ENCODE data around the gene ITGB6.

Gene ITGB6

DNA sequence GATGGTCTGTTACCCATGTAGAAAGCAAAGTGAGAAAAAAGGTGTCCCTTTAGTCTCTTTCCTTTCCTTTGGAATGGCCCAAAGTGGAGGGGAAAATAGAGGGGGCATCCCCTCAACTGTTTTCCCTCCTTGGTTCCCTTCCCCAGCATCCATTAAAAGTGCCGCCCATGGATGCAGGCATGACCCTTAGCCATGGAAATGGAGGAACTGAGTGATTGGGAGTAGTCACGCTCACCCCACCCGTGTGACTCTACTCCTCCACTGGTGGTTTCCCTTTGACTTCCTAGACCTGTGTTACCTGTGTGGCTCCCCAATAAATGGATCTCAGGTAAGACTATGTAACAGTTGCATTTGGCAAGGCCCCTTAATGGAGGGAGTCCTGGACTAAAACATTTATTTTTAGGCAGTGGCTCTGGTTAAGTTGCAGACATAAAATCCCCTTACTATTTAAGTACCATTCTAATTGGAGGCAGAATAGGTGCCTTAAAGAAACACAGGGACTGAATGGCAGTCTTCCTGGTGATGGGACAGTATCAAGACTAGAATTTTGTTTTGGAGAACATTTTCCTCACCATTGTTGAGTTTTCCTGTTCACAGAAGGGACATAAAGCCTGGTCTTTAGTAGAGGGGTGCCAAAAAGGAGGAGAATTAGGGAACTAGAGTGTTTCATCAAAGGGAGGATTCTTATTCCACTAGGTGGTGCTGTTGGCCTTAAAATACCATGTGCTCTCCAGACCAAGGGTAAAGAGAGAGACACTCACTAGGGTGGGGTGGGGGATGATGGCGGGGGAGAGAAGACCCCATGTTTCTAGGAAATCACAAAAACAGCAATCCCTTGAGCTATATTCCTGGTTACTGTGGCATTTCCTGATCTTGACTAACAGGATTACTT lies 112.0 kb downstream of the ITGB6 start:
- peak; percentile 17 for DNase-seq

- no peak for DNase-seq
Measured at GRCh38 chr2:160085662-160086061, 114.4 kb downstream of the ITGB6 start.

DNA sequence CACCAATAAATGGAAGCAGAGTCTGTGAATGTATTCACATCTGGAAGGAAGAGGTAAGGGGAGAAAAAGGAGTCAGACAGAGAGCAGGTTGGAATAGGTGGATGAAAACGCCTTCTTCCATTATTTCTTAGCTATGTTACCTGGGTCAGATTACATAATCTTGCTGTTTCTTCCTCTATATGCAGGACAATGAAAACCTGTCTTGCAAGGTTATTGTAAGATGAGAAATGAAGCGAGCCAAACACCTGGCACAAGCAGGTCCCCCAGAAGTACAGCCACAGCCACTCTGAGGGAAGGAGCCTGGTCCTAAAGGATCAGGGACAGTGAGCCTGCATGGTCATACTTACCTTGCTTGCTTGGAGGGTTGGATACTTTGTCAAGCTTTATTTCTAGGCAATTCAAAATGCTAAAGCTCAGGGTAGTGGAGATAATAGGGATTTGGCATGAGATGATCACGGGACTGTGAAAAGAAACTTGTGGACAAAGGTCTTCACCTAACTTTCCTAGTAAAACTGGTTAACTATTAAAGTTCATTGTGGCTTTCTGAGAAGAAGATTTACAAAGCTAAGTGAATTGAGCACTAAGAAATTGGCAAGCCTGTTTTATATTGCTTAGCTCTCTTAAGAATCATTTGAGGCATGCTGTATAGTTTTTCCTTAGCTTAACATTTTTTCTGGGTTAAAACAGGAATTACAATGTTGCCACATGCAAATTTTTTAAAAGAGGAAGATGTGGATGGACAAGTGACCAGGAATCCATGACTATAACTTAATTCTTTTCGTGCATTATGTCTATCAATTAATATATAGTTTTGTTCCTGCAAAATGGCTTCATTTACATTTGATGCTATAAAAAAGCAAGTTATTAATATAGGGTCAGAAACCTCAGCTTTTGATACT lies 121.9 kb downstream of the ITGB6 start:
- DNase-seq: no peak

GRCh38 chr2:160076914-160077313 lies 123.2 kb downstream of the ITGB6 start:
- no peak for DNase-seq

DNA sequence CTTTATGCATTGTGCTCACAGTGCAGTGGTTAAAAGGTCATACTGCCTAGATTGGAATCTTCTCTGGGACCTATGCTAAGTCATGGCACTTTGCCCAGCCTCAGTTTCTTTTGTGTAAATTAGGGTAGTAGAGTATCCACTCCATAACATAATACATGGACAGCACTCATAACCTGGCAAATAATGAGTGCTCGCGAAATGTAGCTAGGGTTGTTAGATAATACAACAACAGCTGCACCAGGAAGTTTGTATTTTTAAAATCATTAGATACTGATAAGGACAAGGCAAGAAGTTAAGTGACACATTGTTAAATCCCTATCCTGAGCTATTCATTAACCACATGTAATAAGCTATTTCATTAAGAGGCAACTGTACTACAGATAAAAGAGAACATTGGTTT lies 123.8 kb downstream of the ITGB6 start:
- no peak for DNase-seq

DNA sequence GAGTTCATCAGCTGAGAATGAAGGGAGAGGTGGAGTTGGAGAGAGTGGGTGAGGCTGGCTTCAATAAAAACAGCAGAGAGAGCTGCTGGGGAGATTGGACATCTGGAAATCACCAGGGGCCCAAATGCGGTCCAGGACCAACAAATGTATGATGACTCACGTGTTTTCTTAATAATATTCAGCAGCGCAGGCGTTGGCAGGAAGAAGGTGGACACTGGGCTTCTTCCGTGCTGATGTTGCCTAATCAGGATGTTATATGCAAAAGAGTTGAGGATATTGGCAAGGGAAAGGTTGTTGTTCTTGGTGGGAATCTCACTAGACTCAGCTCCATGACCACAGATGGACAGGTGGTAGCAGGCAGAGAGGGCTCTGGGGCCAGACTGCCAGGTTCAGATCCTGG lies 124.9 kb downstream of the ITGB6 start:
- peak; percentile 91 for DNase-seq

- DNase-seq: no peak
Measured at GRCh38 chr2:160073284-160073888, 126.7 kb downstream of the ITGB6 start.

DNA sequence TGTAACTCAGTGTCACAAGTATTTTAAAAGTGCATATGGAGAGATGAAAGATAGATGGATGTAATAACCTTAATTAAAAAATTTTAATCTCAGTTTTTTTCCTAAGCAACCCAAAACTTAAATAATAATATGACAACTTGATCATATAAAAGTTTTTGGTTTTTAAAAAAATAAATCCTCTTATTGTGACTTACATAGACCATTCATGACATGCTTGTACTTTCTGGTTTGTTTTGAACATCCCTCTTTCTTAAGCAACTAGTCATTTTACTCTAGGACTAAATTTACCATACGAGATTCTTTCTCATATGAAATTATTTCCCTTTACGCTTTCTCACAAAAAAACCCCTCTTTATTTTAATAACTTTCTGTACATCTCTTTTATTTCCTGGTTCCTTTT lies 131.2 kb downstream of the ITGB6 start:
- no peak for DNase-seq

DNA sequence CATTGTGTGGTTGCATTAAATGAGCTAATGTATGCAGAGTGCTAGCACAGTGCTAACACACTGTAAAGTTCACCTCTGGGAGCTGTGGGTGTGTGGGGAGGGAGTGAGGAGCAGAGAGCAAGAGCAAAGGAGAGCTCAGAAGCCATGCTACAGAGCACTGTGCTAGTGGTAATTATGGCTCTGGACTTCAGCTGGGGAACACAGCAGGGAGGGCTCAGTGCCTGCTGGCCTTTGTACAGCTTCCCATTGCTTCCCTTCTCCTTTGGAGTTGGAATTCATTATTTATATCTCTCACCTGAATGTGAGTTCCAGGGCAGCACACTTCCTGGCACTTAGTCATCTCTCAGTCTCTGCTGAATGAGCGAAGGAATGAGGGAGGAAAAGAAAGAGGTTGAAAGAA lies 135.2 kb downstream of the ITGB6 start:
- DNase-seq: no peak

DNA sequence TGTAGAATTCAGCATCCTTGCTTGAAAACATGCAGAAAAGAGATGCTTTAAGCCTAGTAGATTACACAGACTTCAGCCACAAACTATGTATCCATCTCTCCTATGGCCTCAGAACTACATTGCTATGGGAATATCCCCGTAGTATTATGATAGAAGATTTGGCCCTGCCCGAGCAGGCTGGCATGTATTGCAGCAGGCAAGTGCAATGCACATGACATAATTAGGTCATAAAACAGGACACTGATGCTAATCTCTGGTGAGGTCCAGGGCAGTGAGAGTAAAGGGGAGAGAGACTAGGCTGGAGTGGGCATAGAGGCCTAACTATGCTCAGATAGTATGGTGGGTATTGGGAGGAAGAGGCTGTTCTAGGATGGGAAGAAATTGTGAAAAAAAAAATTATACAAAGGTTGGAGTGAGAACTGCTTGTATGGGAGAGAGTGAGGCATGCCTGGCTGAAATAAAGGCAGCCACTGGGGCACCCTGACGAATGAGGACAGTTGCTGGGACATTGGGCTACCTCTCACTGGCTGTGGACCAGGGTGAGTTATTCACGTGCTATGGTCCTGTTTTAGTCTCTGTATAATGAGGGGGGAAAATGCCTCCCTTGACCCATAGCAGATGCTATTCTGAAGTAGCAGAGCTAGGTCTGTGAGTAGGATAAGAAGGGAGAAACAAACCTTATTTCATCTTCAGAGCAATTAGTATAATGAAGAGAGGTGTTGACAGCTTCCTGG lies 136.0 kb downstream of the ITGB6 start:
- no peak for DNase-seq

DNA sequence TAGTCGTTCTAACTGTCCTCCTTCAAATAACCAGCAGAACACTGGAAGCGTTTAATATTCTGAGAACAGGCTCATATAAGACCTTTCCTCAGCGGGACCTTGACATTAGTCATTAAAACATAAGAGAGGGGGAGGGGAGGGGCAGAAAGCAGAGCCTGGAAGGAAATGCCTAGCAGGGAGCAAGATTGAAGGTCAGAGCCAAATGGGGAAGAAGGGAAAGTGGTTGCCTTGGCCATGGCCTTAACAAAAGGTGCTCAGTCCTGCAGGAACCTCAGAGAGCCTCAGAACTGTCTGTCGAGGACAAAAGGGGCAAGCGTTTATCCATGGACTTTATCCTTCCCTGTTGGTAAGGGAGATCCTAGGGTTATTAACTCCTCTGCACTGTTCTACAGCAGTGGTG lies 136.8 kb downstream of the ITGB6 start:
- peak; percentile 15 for DNase-seq

GRCh38 chr2:160062292-160063005 lies 137.6 kb downstream of the ITGB6 start, which contains the start of gene PLA2R1:
Gene PLA2R1 (minus strand): TSS chr2:160062615. CDS start chr2:160062403, 212 bp downstream.
- peak; percentile 58 for DNase-seq

- no peak for DNase-seq
Measured at GRCh38 chr2:160061944-160062291, 138.2 kb downstream of the ITGB6 start.

DNA sequence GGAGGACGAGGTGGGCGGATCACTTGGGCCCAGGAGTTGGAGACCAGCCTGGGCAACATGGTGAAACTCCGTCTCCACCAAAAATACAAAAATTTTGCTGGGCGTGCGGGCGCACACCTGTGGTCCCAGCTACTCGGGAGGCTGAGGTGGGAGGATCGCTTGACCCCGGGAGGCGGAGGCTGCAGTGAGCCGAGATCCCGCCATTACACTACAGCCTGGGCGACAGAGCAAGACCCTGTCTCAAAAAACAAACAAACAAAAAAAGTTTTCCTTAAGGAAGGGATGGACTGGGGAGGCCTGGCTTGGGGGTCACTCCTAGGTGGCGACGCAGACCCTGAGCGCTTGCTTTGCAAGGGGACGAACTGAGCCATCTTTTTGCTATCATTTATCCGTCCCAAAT lies 138.5 kb downstream of the ITGB6 start:
- DNase-seq: no peak

- no peak for DNase-seq
Measured at GRCh38 chr2:160060297-160060696, 139.8 kb downstream of the ITGB6 start.

- no peak for DNase-seq
Measured at GRCh38 chr2:160057356-160057755, 142.7 kb downstream of the ITGB6 start.

DNA sequence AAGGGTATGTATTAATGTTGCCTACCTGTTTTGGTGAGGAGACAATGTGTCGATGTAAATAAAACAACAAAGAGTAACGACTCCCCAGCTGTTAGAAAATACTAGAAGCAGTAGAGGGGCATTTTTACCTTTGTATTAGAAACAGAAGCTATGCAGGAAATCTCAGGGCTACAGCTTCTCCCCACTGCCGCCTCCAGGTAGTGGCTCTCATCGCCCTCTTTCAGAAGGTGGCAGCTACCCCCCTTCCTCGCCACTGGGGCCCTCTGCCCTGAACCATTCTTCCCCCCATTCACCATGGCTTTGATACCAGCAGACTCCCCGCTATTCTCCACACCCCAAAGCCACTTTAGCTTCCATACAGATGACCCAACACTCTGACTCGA lies 144.4 kb downstream of the ITGB6 start:
- no peak for DNase-seq

GRCh38 chr2:160054984-160055725 lies 144.9 kb downstream of the ITGB6 start:
- peak; percentile 40 for DNase-seq

- DNase-seq: no peak
Measured at GRCh38 chr2:160053946-160054345, 146.1 kb downstream of the ITGB6 start.

DNA sequence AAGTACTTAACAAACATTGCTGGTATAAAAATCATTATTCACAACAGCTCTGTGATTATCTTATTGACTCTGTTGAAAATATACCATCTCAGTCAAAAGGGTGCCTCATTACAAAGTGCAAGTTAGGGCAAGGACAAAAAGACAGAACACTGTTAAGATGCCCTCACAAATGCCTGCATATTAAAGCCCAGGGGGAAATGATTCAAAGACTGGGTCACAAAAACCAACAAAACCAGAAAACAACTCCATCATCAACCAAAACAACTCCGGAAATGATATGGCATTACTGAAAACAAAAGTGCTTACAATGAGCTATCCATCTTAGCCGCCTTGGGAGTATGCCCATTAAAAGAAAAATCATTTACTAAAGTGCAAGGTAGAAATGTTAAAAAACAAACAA lies 147.5 kb downstream of the ITGB6 start:
- no peak for DNase-seq

DNA sequence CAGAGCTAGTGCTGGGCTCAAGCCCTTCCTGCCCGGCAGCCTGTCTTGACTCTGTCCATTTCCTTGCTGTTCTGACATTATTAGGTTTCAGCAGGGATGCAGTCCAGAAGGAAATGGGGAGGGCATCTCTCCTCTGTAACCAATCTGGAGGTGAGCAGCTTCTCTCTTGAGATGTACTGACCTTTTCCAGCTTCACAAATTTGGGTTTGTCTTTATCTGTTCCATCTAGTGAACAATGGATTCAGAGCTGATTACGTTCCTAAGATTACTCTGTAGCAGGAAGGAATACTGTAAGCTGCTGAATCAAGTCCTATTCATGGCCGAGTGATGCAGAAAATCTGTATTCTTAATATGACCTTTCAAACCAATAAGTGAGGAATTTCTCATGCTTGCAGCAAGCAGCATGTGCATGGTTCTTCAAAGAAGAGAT lies 148.7 kb downstream of the ITGB6 start:
- DNase-seq: no peak
